ENCODE measurements around the gene EXOC6.

Gene EXOC6

GRCh38 chr10:93027508-93027907, 179.2 kb downstream of the EXOC6 start:
- DNase-seq = no peak

- DNase-seq = no peak
Measured at GRCh38 chr10:93028883-93029282, 180.6 kb downstream of the EXOC6 start.

GRCh38 chr10:93030409-93030808, 182.1 kb downstream of the EXOC6 start:
- no peak for DNase-seq

- DNase-seq = no peak
Measured at GRCh38 chr10:93032105-93032808, 183.9 kb downstream of the EXOC6 start.

GRCh38 chr10:93032809-93033137, 184.5 kb downstream of the EXOC6 start:
- DNase-seq = no peak

GRCh38 chr10:93034426-93034825, 186.1 kb downstream of the EXOC6 start:
- no peak for DNase-seq

GRCh38 chr10:93039110-93039509, 190.8 kb downstream of the EXOC6 start:
- no peak for DNase-seq

GRCh38 chr10:93039721-93040120, 191.4 kb downstream of the EXOC6 start:
- no peak for DNase-seq

GRCh38 chr10:93054486-93054885, 206.2 kb downstream of the EXOC6 start:
- DNase-seq = no peak

- no peak for DNase-seq
Measured at GRCh38 chr10:93058139-93058538, 209.8 kb downstream of the EXOC6 start.

GRCh38 chr10:93059975-93060886, 211.9 kb downstream of the EXOC6 start, which contains the start of gene CYP26C1:
Gene CYP26C1 (plus strand): TSS chr10:93060798. CDS start chr10:93061264, 466 bp downstream.
- DNase-seq = no peak

GRCh38 chr10:93060887-93061593, 212.7 kb downstream of the EXOC6 start:
- no peak for DNase-seq

GRCh38 chr10:93061594-93062513, 213.5 kb downstream of the EXOC6 start:
- no peak for DNase-seq

- DNase-seq = peak; percentile 36
Measured at GRCh38 chr10:93062514-93063143, 214.3 kb downstream of the EXOC6 start.

- DNase-seq = no peak
Measured at GRCh38 chr10:93063144-93063976, 215.0 kb downstream of the EXOC6 start.

- DNase-seq = no peak
Measured at GRCh38 chr10:93063977-93064660, 215.8 kb downstream of the EXOC6 start.

GRCh38 chr10:93064874-93065660, 216.7 kb downstream of the EXOC6 start:
- DNase-seq = no peak

- DNase-seq = no peak
Measured at GRCh38 chr10:93065675-93066543, 217.6 kb downstream of the EXOC6 start.

Data from stimulated activated CD4-positive, alpha-beta T cell treated with anti-CD3 and anti-CD28 coated beads, Interleukin-12 subunit alpha, Interleukin-12 subunit beta, amount 100 ng/mL, for 4 hours (primary cell).